Mesendoderm (in vitro differentiated cells): ENCODE results near the gene LRRIQ1.

ENCODE experiments used
- DNase-seq: peaks from one replicate; pipeline ENCODE4 v3.0.0; 2013
- H2AK5ac ChIP-seq: 2 replicates; pipeline ENCODE4 v1.6.1; 2013; ENCODE audit warnings: low read length, inconsistent platforms
- H2BK120ac ChIP-seq: 2 replicates; pipeline ENCODE4 v1.6.1; 2013; ENCODE audit warnings: low read depth, mild to moderate bottlenecking, low read length, moderate library complexity, mixed read lengths
- H2BK15ac ChIP-seq: replicated peaks from 2 replicates; pipeline ENCODE4 v1.6.1; 2013; ENCODE audit warnings: low read depth, mild to moderate bottlenecking, moderate library complexity
- H2BK5ac ChIP-seq: 2 replicates; pipeline ENCODE4 v1.6.1; 2013; ENCODE audit warnings: low read length, inconsistent platforms
- H3K18ac ChIP-seq: 2 replicates; pipeline ENCODE4 v1.6.1; 2013; ENCODE audit warnings: mild to moderate bottlenecking, low read length, mixed read lengths
- H3K23ac ChIP-seq: one replicate; pipeline ENCODE4 v1.6.1; 2013; ENCODE audit warnings: low read length
- H3K27ac ChIP-seq: 2 replicates; pipeline ENCODE4 v1.5.1; 2013; ENCODE audit warnings: low read depth, mild to moderate bottlenecking, inconsistent platforms, low read length, moderate library complexity
- H3K27me3 ChIP-seq: 2 replicates; pipeline ENCODE4 v1.6.1; 2013; ENCODE audit warnings: low read length, control low read depth, mild to moderate bottlenecking, inconsistent platforms; ENCODE audit not compliant: insufficient read depth, poor library complexity
- H3K36me3 ChIP-seq: 2 replicates; pipeline ENCODE4 v1.6.1; 2013; ENCODE audit warnings: low read length, inconsistent platforms; ENCODE audit not compliant: control insufficient read depth, insufficient read depth
- H3K4ac ChIP-seq: one replicate; pipeline ENCODE4 v1.6.1; 2013; ENCODE audit warnings: low read depth, mild to moderate bottlenecking, low read length, moderate library complexity
- H3K4me1 ChIP-seq: 2 replicates; pipeline ENCODE4 v1.6.1; 2013; ENCODE audit warnings: low read depth, low read length, inconsistent platforms; ENCODE audit not compliant: control insufficient read depth
- H3K4me2 ChIP-seq: 2 replicates; pipeline ENCODE4 v1.6.1; 2013; ENCODE audit warnings: low read length
- H3K4me3 ChIP-seq: 2 replicates; pipeline ENCODE4 v1.5.1; 2013; ENCODE audit warnings: mild to moderate bottlenecking, low read length
- H3K56ac ChIP-seq: one replicate; pipeline ENCODE4 v1.6.1; 2013; ENCODE audit warnings: low read length
- H3K79me1 ChIP-seq: 2 replicates; pipeline ENCODE4 v1.6.1; 2013; ENCODE audit warnings: low read length, inconsistent platforms
- H3K79me2 ChIP-seq: 2 replicates; pipeline ENCODE4 v1.6.1; 2013; ENCODE audit warnings: mild to moderate bottlenecking, low read length; ENCODE audit not compliant: control insufficient read depth, insufficient read depth
- H3K9ac ChIP-seq: 2 replicates; pipeline ENCODE4 v1.6.1; 2013; ENCODE audit warnings: low read length, inconsistent platforms
- H4K5ac ChIP-seq: one replicate; pipeline ENCODE4 v1.6.1; 2013; ENCODE audit warnings: low read length
- H4K8ac ChIP-seq: one replicate; pipeline ENCODE4 v1.6.1; 2013; ENCODE audit warnings: low read depth, mild to moderate bottlenecking, control low read depth, low read length, moderate library complexity
- WGBS: extraction: QIAGEN DNeasy Blood & Tissue Kit; methylation state at CpG from one replicate; pipeline ENCODE4 v1.1.7; 2013; ENCODE audit warnings: low lambda C conversion rate, missing lambda C conversion rate; ENCODE audit not compliant: insufficient coverage; ENCODE audit errors: extremely low coverage; 5-methylcytosine and 5-hydroxymethylcytosine counted together

The LRRIQ1 gene

GRCh38 chr12:85036733-85037132, 582 bp downstream of the LRRIQ1 start:
- no peak overlapping the region for H3K9ac ChIP-seq

GRCh38 chr12:85041395-85041794, 5.2 kb downstream of the LRRIQ1 start:
- Histone ChIP-seq H2BK15ac (no peak overlapping the region), H3K9ac (no peak overlapping the region), H3K36me3 (no peaks in the 10 kb centered on the region), H4K5ac (no peak overlapping the region), H3K4me3 (no peak overlapping the region), H3K27me3 (no peaks in the 10 kb centered on the region), H3K18ac (no peak overlapping the region), H3K27ac (no peak overlapping the region), H3K4ac (no peak overlapping the region), H2BK5ac (no peak overlapping the region), H3K56ac (no peak overlapping the region), H3K4me2 (no peak overlapping the region), H3K23ac (no peak overlapping the region), H2BK120ac (no peak overlapping the region), H4K8ac (no peak overlapping the region), H3K79me1 (no peaks in the 10 kb centered on the region), H2AK5ac (no peak overlapping the region), H3K79me2 (no peaks in the 10 kb centered on the region), H3K4me1 (no peaks in the 10 kb centered on the region)
- WGBS, result no CpG with 5 or more reads among the region's 1 CpG
- no peak for DNase-seq

More at GRCh38 chr12:85036733-85037132, 582 bp downstream of the LRRIQ1 start:
- Histone ChIP-seq H2BK15ac (no peak overlapping the region), H2BK5ac (no peak overlapping the region), H3K56ac (no peak overlapping the region), H4K5ac (no peak overlapping the region), H3K27ac (no peak overlapping the region), H3K36me3 (no peaks in the 10 kb centered on the region), H3K4me2 (peak overlapping the region; percentile 73), H3K79me2 (no peaks in the 10 kb centered on the region), H3K23ac (no peak overlapping the region), H3K4me1 (no peaks in the 10 kb centered on the region), H4K8ac (no peak overlapping the region), H2AK5ac (no peak overlapping the region), H3K4ac (no peak overlapping the region), H2BK120ac (no peak overlapping the region), H3K27me3 (no peaks in the 10 kb centered on the region), H3K18ac (no peak overlapping the region), H3K4me3 (no peak overlapping the region), H3K79me1 (no peaks in the 10 kb centered on the region)
- peak; percentile 7 for DNase-seq
- 100% methylated on average over 1 of the region's 3 CpGs for WGBS

DNA sequence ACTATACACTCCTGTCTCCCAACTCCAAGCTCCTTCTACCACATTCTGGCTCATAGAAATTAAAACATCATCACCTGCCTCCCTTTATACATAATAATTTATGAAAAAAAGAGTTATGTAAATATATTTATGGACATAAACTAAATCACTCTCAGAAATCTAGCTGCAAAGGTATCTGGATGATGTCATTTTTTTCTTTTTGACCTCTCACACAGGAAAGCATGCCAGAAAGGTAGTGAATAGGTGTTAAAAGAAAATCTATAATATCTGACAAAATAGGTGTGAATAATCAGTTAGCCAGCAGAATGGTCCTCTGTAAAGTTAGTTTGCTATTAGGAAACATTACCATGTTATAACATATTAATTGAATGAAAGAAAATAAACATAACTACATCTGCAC, 7.7 kb downstream of the LRRIQ1 start:
- no peak for DNase-seq
- no peak overlapping the region for H2BK120ac ChIP-seq
- no peak overlapping the region for H3K18ac ChIP-seq
- H3K4ac ChIP-seq, result no peak overlapping the region
- no peak overlapping the region for H3K27ac ChIP-seq
- no peaks in the 10 kb centered on the region for H3K36me3 ChIP-seq
- H3K79me2 ChIP-seq, result no peaks in the 10 kb centered on the region
- H4K8ac ChIP-seq, result no peak overlapping the region
- H3K4me3 ChIP-seq, result no peak overlapping the region
- no peak overlapping the region for H4K5ac ChIP-seq
- no peak overlapping the region for H3K9ac ChIP-seq
- H3K27me3 ChIP-seq, result no peaks in the 10 kb centered on the region
- H3K4me2 ChIP-seq, result no peak overlapping the region
- H3K4me1 ChIP-seq, result no peaks in the 10 kb centered on the region
- H3K79me1 ChIP-seq, result no peaks in the 10 kb centered on the region
- no peak overlapping the region for H2AK5ac ChIP-seq
- no peak overlapping the region for H2BK5ac ChIP-seq
- no peak overlapping the region for H2BK15ac ChIP-seq
- H3K23ac ChIP-seq, result no peak overlapping the region
- no peak overlapping the region for H3K56ac ChIP-seq

DNA sequence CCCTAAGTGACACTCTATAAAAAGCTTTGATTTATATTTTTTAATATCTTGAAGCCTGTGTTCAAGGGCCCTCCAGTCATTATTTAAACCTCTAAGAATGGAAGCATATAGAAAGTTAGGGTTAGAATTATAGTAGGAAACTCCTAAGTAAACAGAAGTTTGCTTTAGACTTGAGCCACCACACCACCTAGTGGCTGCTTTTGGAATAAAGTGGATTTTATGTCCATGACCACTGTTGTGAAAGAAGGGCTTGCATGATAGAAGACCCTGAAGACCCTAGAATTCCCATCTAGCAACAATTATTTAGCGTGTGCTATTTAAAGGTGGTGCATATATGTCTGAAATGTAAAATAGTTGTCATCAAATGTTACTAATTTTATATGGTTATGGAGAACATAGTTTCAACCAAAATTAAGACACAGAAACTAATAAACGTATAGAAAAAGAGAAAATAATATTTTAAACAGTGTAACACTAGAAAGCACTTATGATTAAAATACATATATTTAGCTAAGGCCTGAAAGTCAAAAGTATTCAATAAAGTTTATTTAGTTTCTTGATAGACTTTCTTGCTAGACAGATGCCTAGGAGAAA, 21.3 kb downstream of the LRRIQ1 start:
- Histone ChIP-seq H4K5ac (no peak overlapping the region), H3K9ac (no peak overlapping the region), H3K4me3 (no peak overlapping the region), H3K27ac (no peak overlapping the region), H2BK15ac (no peak overlapping the region), H3K18ac (no peak overlapping the region), H3K36me3 (no peaks in the 10 kb centered on the region), H3K79me2 (no peaks in the 10 kb centered on the region), H3K4me1 (no peaks in the 10 kb centered on the region), H3K79me1 (no peaks in the 10 kb centered on the region), H3K4ac (no peak overlapping the region), H2BK5ac (no peak overlapping the region), H2BK120ac (no peak overlapping the region), H3K27me3 (no peaks in the 10 kb centered on the region), H4K8ac (no peak overlapping the region), H3K4me2 (no peak overlapping the region), H2AK5ac (no peak overlapping the region), H3K56ac (no peak overlapping the region), H3K23ac (no peak overlapping the region)
- DNase-seq, result peak; percentile 62
- no CpG with 5 or more reads among the region's 2 CpGs for WGBS

DNA sequence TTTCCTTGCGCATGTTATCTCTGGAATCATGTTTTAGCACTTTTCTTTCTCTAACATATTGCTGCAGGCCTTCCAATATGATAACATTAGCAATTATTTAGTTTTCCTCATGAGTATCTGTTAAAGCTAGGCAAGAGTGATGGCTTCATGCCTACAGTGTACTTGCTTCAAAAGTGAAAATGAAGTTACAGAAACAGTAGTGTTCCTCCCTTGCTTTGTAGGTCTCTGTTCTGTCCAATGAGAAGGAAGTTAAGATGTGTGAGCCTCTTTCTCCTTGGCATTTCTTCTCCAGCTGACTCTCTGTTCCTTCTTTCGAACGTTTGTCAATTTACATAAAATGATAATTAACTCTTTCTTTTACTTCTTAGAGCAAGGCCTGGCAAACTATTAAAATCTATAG, 22.2 kb downstream of the LRRIQ1 start:
- H3K18ac ChIP-seq, result no peak overlapping the region
- H4K8ac ChIP-seq, result no peak overlapping the region
- H4K5ac ChIP-seq, result no peak overlapping the region
- H3K27me3 ChIP-seq, result no peaks in the 10 kb centered on the region
- H3K4me1 ChIP-seq, result no peaks in the 10 kb centered on the region
- no peaks in the 10 kb centered on the region for H3K79me1 ChIP-seq
- H3K4me2 ChIP-seq, result no peak overlapping the region
- no peak overlapping the region for H3K23ac ChIP-seq
- no peak overlapping the region for H2BK120ac ChIP-seq
- H3K79me2 ChIP-seq, result no peaks in the 10 kb centered on the region
- no peak overlapping the region for H3K9ac ChIP-seq
- no peak overlapping the region for H3K4me3 ChIP-seq
- DNase-seq, result no peak
- H2AK5ac ChIP-seq, result no peak overlapping the region
- no peak overlapping the region for H2BK15ac ChIP-seq
- no peaks in the 10 kb centered on the region for H3K36me3 ChIP-seq
- no peak overlapping the region for H3K56ac ChIP-seq
- H3K27ac ChIP-seq, result no peak overlapping the region
- no CpG with 5 or more reads among the region's 3 CpGs for WGBS
- no peak overlapping the region for H2BK5ac ChIP-seq
- no peak overlapping the region for H3K4ac ChIP-seq

DNA sequence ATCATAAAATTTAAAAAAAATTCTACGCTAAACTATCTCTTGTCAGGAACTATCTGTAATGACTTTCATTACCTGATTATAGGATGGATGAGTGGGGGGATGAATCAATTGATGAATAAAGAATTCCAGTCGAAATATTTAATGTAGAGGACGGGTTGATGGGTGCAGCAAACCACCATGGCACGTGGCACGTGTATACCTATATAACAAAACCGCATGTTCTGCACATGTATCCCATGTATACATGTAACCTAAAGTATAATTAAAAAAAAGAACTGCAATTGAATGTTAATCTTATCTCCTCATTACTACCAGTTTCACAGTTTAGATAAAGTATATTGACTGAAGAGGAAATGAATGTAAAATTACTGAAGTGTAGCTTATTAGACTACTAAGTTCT, 23.4 kb downstream of the LRRIQ1 start:
- Histone ChIP-seq H3K27me3 (no peaks in the 10 kb centered on the region), H3K4me2 (no peak overlapping the region), H3K23ac (no peak overlapping the region), H4K8ac (no peak overlapping the region), H3K4me1 (no peaks in the 10 kb centered on the region), H2BK15ac (no peak overlapping the region), H3K36me3 (no peaks in the 10 kb centered on the region), H3K18ac (no peak overlapping the region), H2AK5ac (no peak overlapping the region), H3K79me2 (no peaks in the 10 kb centered on the region), H3K4ac (no peak overlapping the region), H3K9ac (no peak overlapping the region), H3K56ac (no peak overlapping the region), H2BK5ac (no peak overlapping the region), H3K27ac (no peak overlapping the region), H2BK120ac (no peak overlapping the region), H4K5ac (no peak overlapping the region), H3K4me3 (no peak overlapping the region), H3K79me1 (no peaks in the 10 kb centered on the region)
- no CpG with 5 or more reads among the region's 6 CpGs for WGBS
- no peak for DNase-seq
